Colon (tissue), 2 donors: ENCODE data around the gene SLC34A3.
"Not testable (repeated sequence)": the region's sequence is repeated elsewhere in the genome, so short reads cannot be mapped to it uniquely, and the experiment has no call there.

ENCODE experiments used
- FAIRE-seq: peaks from 2 replicates; lab custom pipeline; 2012; peaks lifted over from hg19 to GRCh38; lab: Jason Lieb, UNC
- donor health status: control.
- donor health status: control.

Gene SLC34A3

DNA sequence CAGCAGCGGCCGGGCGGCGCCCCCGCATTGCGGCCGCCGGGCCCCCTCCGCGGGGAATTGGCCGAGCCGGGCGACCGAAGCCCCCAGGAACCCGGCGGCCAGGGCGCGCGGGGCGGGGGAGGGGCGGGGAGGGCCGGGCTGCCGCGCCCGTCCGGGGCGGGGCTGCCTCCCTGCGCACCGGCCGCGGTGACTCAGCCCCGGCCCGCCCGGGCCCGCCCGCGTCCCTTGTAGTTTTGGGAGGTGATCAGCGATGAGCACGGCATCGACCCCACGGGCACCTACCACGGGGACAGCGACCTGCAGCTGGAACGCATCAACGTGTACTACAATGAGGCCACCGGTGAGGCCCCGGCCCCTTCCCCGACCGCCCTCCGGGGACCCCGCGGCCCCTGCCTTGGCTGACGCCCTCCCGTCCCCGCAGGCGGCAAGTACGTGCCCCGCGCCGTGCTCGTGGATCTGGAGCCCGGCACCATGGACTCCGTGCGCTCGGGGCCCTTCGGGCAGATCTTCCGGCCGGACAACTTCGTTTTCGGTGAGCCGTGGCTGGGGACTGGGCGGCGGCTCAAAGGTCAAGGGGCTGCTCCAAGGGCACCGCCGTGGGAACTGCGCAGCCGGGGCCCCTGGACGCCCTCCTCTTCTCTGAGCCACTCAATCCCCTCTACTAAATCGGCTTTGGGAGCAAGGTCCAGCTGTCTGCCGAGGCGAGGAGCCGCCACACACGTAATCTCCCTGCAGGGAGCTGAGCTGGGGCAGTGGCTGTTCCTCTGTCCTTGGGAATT is 11.0 kb downstream of the SLC34A3 start:
- no peak for FAIRE-seq

DNA sequence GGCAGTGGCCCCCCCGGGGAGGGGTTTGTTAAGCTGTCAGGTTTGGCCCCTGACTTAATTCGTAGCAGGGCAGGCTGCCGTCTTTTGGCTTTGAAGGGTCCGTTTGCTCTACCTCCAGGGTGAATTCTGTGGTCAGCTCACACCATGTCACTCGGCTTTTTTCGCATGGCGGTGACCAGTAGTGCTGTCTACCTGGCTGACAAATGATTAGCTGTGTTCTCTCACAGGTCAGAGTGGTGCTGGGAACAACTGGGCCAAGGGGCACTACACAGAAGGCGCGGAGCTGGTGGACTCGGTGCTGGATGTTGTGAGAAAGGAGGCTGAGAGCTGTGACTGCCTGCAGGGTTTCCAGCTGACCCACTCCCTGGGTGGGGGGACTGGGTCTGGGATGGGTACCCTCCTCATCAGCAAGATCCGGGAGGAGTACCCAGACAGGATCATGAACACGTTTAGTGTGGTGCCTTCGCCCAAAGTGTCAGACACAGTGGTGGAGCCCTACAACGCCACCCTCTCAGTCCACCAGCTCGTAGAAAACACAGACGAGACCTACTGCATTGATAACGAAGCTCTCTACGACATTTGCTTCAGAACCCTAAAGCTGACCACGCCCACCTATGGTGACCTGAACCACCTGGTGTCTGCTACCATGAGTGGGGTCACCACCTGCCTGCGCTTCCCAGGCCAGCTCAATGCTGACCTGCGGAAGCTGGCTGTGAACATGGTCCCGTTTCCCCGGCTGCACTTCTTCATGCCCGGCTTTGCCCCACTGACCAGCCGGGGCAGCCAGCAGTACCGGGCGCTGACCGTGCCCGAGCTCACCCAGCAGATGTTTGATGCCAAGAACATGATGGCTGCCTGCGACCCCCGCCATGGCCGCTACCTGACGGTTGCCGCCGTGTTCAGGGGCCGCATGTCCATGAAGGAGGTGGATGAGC is 11.8 kb downstream of the SLC34A3 start:
- no peak for FAIRE-seq

DNA sequence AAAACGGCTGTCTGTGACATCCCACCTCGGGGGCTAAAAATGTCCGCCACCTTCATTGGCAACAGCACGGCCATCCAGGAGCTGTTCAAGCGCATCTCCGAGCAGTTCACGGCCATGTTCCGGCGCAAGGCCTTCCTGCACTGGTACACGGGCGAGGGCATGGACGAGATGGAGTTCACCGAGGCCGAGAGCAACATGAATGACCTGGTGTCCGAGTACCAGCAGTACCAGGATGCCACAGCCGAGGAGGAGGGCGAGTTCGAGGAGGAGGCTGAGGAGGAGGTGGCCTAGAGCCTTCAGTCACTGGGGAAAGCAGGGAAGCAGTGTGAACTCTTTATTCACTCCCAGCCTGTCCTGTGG is 12.5 kb downstream of the SLC34A3 start:
- FAIRE-seq = not testable (repeated sequence)

DNA sequence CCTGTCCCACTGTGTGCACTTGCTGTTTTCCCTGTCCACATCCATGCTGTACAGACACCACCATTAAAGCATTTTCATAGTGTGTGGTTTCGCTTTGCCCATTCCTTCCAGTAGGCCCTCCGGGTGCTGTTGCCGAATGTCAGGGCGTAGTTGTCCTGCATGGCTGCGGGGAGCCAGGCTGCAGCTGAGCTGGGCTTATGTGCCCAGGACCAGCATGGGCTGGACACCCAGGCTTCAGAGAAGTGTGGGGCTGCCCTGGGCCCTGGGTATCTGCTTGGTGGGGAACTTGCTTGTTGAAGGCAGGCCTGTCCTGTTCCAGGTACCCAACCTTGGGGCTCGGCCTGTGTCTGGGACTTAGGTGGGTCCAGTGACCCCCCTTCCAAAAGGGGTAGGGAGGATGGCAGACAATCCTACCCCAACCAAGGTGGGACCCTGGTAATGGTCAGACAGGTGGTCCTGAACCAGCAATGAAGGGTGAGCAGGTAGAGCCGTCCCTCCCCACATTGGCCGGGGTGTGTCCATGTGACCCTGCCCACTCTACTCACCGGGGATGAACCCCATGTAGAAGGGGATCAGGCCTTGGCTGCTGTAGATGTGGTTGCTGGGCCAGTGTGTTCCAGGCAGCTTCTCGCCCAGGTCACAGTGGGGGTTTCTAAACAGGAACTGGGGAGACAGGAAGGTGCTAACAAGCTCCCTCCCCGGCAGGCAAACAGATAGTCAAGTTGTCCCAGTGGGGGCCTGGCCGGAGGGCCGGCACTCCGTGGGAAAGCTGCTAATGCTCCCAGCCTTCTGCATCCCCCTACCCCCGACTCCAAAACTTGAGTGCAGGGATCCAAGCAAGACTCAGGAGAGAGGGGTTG is 13.2 kb downstream of the SLC34A3 start:
- FAIRE-seq = no peak

DNA sequence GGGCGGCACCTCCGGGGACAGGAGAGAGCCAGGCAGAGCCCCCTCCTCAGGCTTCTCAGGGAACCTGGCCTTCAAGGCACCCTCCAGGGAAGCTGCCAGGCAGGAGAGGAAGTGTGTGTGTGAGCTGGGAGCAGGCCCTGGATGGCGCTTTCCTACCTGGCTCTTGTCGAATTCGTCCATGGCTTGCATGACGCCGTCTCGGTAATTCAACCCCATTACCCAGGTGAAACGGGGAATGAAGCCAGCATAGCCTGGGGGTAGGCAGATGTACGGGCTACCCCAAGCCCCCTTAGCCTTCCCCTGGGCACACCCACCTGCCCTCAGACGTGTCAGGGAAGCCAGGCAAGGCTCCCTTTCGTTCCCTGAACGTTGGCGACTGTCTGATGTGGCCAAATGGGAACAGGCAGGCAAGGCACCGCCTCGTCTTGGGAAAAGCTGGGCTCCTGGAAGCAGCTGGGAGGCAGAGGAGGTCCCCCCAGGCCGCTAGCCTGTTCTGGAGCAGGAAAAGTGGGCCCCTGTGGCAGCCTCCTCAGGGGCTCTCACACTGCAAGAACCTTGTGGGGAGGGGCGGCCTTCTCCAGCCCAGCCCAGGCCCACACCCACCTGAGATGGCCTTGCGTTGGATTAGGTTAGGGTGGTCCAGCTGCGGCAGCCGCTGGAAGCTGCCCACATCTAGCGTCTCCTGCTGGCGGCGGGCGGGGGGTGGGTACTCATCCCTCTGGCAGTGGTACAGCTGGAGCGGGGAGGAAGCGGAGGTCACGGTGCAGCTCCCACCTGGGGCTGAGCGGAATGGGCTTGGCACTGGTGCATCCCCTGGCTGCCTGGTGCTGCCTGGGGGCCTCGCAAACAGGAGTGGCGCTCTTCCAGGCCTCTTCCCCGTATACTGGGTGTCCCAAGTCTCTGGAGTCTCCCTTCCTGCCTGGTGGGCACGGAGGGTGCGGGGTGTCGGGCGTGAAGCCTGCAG is 14.1 kb downstream of the SLC34A3 start:
- FAIRE-seq = no peak

DNA sequence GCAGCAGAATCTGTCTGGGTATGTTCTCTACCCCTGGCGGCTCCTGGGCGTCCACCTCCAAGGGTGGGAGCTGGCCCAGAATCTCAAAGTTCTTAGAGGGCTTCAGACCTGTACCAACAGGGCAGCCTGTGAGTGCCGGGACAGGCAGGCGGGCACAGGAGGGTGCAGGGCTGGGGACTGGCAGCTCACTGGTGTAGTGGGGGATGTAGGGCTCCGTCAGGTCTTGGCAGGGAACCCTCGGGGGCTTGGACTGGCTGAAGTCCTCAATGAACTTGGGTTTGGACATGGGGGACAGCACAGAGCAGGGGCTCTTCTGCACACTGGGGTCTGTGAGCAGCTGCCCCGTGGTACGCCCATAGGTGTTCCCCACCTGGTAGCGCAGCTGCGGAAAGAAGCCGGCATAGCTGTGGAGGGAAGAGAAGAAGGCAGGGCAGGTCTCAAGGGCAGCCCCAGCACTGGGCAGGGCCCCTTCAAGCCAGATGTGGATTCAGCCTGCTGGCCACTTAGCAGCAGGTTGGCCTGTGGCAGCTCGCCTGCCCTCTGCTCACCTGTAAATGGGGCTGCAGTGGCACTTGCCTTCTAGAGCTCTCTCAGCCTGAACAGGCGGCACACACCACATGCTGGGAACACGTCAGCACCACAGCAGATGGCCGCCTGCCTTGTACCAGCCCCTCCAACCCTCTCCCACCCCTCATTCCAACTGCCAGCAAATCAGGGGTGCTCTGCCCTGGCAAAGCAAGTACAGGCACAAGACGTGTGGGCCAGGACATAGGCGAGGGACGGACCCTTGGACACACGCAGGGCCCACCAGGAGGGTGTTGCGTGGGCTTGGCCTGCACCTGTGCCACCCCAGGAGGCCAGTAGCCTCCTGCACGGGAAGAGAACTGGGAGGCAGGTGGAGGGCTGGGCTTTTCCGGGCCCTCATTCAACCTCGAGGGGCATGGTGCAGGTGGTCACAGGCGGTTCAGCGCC is 15.0 kb downstream of the SLC34A3 start:
- FAIRE-seq = no peak

DNA sequence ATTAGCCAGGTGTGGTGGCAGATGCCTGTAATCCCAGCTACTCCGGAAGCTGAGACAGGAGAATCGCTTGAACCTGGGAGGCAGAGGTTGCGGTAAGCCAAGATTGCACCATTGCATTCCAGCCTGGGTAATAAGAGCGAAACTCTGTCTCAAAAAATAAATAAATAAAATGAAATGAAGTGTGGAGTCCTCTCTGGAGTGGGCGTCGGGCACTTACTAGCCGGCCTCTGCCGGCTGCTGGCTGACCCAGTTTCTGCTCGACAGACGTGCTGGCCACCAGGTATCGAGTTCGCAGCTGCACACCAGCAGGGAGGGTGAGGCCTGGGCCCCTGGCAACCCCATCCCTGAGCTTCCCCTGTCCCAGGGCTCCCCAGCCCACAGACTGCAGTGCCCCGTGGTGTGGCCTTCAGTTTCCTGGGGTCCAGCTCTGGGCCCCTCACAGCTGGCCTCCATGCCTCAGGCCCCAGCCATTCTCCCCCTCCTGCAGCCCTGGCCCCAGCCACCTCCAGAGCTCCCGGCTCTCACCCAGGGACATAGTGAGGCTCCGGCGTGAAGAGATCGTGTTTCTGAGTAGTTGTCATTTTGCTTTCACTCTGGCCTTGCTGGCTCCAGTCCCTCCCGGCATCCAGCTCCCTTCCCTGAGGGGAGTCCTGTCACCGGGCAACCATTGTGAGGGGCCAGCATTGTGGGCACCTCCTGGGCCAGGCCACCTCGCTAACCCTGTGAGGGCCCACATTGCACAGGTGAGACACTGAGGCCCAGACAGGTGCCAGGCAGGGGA is 16.6 kb downstream of the SLC34A3 start:
- FAIRE-seq = no peak

DNA sequence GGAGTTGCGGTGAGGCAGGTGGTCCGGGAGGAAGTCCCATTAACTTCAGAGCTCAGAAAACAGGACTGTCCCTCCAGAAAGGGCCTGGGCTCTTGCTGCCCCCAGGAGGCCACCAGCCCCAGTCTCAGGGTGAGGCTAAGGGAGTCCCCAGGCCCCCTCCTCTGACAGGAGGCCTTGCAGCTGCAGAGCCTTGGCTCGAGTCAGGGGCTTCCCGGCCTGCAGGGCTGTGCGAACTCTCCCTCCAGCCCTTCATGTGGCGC is 17.1 kb downstream of the SLC34A3 start:
- no peak for FAIRE-seq

DNA sequence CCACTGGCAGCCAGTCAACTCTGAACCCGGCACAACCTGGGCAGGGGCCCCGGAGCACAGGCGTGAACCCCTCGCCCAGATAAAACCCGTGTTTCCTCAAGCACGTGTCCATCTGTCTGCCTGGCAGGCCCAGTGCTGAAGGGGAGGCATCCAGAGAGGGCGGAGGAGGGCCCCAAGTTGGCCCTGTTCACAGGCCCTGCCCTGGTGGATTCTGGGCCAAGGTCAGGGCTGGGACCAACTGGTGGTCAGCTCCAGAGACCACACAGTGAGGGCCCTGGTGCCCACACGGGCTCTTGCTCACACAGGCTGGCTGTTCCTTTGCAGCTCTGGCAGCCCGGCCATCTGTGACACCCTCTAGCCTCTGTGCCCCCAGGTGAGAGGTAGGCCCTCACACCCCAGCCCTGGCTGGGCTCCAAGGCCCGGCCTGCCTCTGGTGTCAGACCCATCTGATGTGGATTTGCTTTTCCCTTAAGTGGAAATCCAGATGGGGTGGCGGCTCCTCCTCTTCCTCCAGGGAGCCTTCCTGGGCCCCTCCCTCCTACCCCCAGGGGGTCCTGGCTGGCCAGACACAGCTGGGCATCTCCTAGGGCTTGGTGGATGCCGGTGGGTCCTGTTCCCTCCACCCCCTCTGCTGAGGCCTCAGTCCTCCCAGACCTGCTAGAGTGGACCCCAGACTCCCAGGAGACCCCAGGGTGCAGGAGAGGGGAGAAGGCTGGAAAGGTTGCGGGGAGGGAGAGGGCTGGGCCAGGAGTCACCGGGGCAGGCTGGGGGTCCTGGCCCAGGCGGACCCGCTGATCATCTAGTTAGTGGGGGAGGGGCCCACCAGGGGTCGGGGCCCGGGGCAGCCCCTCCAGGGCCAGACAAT is 19.9 kb downstream of the SLC34A3 start:
- FAIRE-seq = no peak

DNA sequence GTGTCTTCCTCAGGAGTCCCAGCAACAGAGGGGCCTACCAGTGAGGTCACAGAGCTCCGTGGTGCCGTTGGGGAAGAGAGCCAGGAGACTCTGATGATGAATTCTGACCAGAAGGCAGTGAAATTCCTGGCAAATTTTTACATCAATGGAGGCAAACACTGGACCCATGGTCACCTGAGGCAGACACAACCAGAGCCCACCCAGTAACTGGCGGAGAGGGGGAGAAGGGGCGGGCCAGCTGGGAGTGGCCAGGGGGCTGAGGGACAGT is 20.4 kb downstream of the SLC34A3 start, which contains the start of gene STPG3:
Gene STPG3 (plus strand): TSS at position 93 of the 268 bp plus-strand sequence. CDS start 1 bp downstream, at position 94.
- FAIRE-seq = no peak

DNA sequence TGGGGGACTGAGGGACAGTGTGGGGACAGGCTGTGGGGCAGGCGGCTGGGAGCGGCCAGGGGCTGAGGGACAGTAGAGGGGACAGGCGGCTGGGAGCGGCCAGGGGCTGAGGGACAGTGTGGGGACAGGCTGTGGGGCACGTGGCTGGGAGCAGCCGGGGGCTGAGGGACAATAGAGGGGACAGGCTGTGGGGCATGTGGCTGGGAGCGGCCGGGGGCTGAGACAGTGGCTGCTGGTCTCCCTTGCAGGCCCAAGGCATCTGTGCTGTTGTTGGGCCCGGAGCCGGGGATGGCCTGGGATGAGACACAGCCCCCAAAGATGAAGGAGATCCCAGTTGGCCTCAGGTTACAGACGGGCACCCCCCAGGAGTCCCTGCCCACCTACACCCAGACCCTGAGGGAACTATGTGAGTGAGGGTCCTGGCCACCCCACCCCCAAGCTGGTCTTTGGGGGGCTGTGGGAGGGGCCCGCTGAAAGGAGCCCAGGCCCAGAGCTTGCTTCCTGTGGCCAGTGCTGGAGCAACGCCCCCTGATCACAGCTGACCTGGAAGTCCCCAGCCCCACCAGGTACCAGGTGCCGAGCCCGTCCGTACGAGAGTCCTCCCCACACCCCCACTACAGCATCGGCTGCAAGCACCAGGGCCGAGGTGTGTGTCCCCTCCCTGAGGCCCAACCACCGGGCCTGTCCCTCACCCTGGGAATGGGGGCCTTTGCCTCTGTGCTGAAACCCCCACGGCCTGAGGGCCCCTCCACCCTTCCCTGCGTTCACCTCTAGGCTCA is 21.0 kb downstream of the SLC34A3 start:
- FAIRE-seq = no peak

DNA sequence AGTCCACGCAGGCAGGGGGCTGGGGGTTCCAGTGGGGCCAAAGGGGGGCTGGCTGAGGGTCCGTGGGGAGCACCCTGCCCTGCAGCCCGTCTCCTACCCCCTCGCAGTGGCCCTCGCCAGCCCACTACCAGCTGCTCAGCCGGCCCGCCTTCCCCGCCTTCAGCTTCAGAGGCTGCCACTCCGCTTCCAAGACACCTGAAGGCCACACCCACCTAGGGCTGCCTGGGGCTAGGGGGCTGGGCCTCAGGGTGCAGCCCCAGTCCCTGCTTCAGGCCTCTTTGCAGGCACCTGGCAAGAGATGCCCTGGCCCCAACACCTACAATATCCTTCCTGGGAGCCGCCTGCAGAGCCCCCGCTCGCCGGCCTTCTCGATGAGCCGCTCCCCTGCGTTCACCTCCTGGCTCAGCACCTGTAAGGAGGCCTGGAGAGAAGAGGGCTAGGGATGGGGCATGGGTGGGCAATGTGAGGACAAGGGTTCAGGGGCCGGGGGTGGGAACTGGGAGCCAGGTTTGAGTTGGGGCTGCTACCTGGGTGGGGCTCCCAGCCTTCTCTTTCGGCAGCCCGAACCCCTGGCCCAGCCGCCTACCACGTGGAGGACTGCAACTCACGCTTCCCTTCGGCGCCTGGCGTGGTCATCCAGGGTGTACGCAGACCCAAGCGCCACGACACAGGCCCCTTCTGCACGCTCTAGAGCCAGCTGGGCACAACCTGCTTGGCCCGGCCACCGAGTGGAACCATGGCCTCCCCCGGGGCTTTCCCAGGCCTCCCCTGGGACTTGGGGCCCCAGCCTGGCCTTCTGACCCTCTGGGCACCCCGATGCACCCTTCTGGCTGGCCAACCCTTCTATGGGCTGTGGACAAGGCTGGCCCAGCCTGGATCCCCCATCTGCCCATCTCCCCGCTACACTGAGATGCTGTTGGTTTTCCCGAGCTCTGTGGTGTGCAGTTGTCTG is 22.1 kb downstream of the SLC34A3 start:
- FAIRE-seq = no peak

DNA sequence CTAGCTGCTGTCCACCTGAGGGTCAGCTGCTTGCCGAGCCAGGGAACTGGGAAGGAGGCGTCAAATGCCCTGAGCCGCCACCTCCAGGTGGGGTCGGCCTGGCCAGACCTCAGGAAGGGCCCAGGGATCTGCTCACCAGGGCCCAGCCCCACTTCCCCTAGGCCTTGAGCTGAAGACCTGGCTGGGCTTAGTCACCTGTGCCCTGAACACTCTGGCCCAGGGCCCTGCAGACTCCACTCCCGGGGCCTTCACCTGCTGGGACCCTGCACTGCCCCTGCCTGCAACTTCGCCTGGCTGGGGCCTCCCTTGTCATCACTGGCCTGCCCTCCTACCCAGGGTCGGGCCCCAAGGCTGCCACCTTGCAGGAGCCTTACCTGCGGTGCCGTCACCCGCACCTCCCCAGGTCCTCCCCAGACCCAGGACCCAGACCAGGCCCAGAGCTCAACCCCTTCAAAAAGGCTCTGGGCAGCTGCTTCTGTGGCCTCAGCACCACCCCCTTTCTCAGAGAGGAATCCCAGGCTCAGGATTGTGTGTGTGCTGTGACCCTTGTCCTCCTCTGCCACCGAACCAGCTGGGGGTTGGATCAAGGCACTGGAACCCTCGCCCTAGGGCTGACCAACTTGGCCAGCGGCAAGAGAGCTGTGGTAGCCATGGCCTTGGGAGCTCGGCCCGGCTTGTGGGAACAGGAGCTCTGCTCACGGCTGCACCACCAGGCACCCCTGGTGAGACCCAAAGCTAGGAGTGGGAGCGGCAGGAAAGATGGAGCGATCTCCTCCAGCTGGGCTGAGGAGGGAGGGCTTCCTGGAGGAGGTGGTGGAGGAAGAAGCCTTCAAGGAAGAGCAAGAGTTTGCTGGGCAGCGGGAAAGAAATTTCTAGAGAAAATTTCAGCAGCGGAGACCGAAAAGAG is 23.3 kb downstream of the SLC34A3 start:
- FAIRE-seq = no peak

DNA sequence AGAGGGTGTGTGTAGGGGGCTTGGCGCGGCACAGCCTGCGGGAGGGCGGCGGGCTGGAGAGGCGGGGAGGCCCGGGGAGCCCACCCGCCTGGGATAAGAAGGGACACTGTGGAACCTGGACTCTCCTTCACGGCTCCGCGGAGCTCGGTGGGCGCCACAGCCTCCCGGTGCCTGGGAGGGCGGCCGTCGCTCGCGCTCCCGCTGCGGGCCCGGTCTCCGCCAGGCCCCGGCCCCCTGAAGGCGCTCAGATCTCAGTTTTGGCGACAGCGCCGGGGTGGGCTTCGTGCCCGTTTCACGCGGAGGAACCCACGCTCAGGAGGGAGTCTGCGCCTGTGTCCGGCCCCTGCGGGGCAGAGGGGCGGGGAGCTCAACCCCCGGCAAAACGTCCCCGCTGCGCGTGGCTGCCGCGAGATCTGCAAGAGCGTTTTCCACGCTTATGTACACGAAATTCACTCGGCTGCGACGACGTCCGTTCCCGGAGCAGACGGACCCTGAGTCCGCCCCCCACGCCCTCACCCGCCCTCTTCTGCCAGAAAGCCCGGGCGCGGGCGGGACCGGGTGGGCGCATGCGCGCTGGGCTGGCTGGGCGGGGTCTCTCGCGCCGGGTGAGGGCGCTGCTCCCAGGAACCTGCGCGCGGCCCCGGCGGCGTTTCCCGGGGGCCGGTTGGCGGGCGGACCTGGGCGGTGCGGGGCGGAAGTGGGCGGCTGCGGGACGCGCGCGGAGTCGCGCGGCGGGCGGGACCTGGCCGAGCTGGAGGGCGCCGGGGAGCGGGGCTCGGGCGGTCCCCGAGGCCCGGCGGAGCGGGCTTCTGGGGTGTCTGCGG is 24.1 kb downstream of the SLC34A3 start, which contains the start of gene NELFB:
Gene NELFB (plus strand): TSS at position 704 of the 824 bp plus-strand sequence.
- no peak for FAIRE-seq
